HG03469 (cell line): ENCODE measurements around the gene GNAQ.

Experiments
- ATAC-seq: cut with Tn5 transposase; IDR thresholded peaks from one replicate; pipeline ENCODE4 v1.9.1; 2021; ENCODE audit warnings: mild to moderate bottlenecking, moderate library complexity, moderate number of reproducible peaks; ENCODE audit not compliant: unreplicated experiment

The GNAQ gene

DNA sequence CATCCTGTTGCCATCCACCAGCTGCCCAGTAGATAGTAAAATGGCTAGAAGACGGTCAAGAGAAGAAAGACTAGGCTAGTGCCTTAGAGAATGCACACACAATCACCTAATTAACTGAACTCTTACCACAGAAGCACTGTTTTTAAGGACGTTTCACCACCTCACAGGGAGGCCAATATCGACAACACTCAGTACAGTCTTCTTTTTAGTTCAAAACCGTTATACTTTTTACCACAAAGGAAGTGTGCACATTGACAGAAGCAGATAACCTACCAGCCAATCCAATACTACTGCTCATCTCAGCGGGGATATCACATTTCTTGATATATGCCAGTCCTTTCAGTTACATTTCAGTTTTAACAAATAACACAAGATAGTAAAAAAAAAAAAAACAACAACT, 122.3 kb downstream of the GNAQ start:
- ATAC-seq, result no peak

DNA sequence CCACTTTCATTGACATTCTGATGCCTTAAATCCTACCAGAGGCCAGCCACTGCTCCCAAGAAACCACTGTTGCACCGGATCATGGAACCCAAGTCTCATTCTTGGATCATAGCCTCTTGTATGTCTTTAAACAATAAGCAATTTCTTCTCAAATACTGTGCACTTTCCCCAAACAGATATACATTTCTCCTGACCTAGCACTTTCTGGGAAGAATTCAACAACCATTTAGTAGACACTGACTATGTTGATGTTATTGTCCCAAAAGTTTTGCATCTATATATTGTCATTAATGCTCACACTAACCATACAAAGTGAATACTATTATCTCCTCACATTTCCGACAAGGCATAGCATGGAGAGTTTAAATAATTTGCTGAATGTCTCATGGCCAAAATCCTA, 123.3 kb downstream of the GNAQ start:
- ATAC-seq, result no peak

DNA sequence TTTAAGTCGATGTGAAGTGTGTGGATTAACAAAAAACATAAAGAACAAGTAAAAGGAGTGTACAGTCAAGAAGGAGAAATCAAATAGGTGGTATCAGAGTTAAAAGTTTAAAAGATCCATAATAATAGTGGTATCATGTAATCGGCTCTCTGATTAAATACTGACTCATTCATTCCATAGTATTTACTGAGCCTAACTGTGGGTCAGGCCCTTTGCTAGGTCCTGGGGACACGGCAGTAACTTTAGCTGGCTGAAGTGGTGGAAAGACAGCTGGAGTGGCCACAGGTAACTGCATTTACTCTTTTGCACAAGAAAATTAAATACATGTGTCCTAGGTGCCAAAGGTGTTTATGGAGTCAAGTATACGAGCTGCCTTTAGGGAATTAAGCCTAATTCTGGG, 124.0 kb downstream of the GNAQ start:
- ATAC-seq, result no peak

DNA sequence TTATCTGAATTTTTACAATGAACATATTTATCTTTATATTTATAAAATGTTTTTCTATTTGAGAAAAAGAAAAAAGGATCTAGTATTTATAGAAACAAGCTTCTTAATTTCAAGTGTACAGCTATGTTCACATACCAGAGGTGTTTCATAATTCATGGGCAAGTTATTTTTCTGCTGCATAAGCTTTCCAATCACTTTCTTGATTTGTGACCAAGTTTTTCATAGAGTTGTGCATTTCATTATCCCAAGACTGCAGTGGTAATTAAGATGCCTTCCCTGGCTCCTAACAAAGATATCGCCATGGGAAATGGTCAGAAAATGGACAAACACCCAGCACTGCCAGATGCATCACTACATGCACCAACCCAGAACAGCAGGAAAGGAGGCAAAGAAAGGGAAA, 124.6 kb downstream of the GNAQ start:
- no peak for ATAC-seq

DNA sequence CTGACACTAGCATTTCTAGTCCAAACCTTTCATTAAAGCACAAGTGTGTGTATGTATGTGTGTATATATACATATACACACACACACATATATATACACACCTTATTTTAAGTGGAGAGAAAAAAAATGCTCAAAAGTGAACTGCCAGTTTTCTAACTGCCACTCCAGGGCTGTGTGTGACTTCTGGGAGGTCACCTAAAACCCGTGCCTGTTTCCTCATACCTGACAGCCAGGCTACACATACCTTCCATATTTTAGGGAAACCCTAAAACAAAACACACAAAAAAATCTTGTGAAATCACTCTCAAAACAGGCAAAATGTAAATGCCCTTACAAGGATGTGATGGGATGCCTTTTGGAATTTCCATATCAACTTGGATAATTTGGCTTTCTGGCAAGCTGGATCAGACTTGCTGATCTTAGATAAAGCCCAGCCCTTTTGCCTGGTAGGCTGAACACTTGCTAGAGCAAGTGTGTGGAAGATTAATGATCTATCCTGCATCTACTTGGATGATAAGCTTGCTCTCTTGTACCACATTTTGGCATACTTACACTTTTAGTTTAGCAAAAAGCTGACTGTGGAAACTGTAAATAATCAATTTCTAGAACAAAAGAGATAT, 127.8 kb downstream of the GNAQ start:
- no peak for ATAC-seq

DNA sequence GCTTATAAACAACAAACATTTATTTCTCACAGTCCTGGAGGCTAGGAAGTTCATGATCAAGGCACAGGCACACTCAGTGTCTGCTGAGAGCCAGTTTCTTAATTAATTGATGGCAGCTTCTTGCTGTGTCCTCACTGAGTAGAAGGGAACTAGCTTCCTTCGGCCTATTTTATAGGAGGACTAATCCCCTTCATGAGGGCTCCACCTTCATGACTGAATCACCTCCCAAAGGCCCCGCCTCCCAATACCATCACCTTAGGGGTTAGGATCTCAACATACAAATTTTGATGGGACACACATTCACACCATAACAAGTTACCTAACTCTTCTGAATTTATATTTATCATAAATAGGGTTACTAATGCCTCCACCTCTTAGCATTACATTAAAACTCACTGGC, 129.8 kb downstream of the GNAQ start:
- no peak for ATAC-seq

DNA sequence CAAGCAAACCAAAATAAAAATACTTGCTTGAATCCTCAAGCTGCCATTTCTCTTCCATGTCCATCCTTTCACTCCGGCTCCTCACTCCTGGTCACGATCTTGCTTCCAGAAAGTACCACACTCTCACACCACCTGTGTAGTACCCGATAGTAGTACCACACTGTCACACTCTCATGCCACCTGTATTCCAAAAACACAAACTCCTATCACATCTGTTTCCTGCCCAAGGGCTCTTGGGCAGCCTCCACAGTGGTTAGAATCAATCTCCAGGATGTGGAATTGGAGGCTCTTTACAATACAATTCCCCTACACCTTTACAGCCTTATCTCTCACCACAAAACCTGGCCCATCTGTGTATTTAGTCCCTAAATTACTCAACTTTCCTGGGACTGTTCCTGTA, 130.6 kb downstream of the GNAQ start:
- ATAC-seq, result no peak

DNA sequence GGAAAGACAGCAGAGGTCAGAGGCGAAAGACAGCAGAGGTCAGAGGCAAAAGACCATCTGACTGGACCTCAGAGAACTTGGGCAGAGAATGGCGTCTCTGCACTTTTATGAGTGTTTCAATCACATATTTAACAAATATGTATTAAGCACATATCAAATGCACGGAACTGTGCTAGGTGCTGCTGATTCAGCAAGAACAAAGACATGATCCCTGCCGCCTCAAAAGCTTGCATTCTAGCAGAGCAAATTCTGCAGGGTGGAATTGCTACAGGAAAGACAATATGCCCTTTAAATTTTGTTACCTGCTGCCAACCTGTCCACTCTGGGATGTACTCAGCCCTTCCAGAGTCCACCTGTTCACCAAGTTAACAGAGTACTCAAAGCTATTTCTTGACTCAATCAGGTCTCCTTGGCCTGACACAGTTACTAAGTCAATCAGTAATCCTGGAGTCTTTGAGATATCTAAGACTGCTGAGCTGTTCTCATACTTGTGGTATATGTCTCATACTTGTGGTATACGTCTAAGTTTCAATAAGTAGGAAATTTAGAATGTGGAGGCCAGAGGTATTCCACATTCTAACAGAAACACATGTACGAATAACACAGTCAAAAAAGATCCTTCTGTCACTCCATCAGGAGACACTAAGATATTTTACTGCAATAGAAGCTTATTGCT, 131.8 kb downstream of the GNAQ start:
- no peak for ATAC-seq

DNA sequence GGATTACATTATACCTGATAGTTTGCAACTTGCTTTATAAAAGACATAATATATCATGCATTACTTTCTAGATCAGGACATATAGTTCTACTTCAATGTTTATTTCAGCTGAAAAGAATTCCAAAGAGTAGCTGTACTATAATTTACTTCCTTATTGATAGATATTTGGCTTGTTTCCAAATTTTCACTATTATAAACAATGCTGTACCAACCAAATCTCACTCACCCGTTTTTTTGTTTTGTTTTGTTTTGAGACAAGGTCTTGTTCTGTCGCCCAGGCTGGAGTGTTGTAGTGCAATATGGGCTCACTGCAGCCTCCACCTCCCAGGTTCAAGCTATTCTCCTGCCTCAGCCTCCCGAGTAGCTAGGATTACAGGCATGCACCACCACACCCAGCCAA, 132.7 kb downstream of the GNAQ start:
- no peak for ATAC-seq

DNA sequence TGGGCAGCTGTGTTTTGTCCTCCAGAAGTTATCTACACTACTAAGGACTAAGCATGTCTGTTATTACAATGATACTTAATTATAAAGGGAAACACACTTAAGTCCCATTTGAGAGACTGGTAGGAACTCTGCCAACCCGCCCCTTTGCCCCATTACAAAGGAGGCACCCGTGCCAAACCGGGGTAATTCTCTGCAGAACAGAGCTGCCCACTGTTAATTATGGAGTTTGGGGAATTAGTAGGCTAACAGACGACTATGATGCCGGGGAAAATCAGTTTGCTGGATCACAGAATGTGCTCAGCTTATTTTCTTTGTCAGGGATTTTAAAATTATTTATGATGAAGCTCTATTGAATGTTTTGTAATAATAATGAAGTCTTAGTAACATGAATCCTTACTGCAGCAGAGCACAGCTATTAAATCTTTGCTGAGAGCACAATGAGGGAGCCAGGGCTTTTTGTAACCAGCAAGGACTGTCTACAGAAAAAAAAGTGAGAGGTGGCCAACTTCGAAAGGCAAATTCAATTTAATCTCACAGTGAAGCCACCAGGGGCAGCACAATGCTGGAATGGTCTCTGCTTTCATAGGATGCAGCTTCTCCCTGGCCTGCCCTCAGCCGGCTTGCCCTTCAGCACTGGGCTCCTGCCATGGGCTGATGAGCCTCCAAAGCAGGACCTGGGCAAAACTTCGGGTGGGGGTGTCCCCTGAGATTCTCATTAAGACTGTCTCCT, 134.5 kb downstream of the GNAQ start:
- ATAC-seq, result no peak

DNA sequence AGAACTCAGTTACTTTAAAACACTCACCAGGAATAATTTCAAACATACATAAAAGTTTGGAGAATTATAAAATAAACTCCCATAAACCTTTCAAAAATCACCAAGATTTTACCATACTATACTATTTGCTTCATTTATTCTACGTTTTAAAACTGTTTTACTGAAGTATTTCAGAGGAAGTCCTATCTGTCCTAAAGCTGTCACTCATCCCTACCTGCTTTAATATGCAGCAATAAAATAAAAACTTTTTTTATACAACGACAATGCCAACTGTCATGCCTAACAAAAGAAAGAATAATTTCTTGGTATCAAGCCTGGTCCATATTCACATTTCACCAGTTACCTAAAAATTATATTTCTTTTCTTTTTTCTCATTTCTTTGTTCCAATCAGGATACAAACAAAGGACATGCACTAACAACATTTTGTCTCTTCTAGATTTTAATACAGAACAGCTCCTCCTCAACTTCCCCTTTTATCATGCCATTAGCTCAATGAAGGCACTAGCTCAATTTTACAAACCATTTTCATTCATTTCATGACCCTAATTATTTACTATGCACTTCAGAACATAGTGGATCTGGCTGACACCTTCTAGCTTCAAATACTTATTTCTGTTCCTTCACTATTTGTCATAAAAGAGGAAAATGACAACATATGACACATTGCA, 135.2 kb downstream of the GNAQ start:
- ATAC-seq, result no peak

DNA sequence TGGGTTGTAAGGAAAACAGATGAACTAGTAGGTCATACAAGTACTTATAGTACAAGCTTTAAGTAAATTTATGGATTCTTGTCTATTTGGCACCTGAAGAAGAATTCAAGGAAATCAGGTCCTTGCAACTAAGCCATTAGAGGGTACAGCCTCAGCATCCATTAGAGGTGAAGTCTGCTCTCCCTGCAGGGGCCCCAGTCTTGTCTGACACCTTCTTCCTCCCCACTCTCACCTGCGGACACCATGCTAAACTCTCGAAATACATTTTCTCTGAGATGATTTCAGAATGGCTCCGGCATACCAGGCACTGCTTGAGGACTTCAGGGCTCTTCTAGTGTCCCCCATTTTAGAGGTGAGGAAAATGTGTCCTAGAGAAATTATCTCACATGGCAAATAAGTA, 137.9 kb downstream of the GNAQ start:
- ATAC-seq, result no peak

DNA sequence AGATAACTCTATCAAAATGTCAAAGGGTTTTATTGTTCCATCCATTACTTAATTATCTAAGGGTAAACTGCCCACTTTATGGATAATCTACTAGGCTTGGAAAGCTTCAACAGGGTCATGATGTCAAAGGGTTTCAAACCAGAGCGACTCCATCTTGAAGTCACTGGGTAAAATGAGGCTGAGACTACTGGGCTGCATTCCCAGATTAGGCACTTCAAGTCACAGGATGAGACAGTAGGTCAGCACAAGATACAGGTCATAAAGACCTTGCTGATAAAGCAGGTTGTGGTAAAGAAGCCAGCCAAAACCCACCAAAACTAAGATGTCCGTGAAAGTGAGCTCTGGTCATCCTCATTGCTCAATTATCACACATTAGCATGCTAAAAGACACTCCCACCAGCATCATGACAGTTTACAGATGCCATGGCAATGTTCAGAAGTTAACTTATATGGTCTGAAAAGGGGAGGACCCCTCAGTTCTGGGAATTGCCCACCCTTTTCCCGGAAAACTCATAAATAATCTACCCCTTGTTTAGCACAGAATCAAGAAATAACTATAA, 138.6 kb downstream of the GNAQ start:
- no peak for ATAC-seq

DNA sequence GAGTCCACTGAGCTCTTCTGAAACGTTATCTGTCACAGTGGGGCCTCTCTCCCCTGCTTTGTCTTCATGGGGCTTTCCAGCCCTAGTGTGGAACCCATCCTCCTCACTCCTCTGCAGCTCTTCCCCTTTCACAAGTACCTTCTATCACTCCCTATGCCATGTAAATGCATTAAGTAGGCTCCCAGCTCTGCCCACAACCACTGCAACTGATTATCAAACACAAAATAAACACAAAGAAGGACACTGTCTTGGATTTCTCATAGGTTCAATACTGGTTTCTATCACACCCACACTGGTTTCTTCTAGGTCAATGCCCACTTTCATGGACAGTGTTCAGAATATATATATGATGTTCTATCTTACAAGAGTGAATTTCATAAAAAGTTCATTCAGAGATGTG, 139.4 kb downstream of the GNAQ start:
- peak; percentile 73 for ATAC-seq

DNA sequence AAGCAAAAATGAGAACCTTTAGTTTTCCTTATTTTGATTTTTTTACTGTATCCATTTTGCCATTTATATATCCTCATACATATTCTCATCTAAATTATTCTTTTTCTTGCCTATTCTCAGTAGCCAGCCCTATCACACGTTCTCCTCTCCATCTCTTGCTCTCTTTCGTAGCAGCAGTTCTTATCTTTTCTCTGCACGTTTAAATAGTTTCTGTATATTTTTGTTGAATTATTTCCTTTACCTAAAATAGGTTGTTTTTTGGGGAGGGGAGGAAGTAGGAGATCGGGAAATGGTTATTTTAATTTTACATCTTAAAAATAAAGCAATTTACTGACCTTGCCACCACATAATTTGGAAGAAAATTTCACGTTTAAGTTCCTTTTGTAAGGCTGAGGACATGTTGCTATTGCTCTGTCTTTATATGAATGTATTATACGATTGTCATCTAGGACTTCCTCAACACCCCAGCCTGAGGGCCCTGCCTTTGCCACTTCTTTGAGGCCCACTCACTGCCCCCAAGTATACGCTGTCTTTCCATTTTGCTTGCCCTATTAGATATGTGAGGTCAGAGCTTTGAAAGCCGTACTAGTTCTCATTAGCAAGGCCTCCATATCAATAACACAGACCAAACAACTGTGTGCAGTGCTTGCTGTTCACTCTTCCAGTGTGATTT, 140.3 kb downstream of the GNAQ start:
- ATAC-seq, result no peak

DNA sequence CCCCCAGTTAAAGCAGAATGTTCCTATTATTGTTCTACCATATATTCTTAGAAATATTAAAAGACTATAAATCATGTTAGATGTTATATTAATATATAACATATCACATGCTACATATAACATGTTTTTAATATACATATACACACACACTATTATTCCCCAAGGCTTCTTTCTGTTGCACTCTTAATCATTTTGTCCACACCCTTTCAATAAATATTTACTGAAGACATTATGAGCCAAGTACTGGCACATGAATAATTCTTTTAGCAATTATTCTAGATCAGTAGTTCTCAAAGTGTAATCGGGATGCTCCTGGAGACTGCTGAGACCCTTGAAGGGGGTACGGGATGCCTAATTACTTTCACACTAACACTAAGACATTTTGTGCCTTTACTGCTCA, 143.9 kb downstream of the GNAQ start:
- ATAC-seq, result no peak

DNA sequence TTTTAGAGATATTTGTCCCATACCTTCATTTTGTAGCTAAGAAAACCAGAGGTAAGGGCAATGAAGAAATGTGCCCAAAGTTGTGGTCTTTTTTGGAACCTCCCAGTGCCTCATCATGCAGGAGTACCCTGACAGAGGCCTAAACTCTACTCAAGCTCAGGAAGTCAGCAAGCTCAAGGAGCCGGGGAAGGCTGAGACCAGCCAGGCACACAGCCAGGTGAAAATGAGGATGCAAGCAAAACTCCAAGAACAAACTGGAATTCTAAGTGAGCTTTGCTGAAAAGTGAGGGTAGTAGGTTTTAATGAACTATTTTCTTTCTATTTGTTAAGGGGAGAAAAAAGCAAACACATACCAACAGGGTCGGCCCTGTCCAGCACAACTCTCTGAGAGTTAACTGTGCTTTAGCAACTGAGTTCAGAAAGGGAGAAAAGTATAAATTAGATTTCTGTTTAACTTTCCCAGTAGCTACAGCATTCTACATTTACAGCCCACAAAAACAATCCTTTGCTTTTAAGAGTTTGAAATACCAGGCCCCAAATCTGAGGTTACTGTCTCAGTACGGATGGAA, 146.4 kb downstream of the GNAQ start:
- no peak for ATAC-seq

DNA sequence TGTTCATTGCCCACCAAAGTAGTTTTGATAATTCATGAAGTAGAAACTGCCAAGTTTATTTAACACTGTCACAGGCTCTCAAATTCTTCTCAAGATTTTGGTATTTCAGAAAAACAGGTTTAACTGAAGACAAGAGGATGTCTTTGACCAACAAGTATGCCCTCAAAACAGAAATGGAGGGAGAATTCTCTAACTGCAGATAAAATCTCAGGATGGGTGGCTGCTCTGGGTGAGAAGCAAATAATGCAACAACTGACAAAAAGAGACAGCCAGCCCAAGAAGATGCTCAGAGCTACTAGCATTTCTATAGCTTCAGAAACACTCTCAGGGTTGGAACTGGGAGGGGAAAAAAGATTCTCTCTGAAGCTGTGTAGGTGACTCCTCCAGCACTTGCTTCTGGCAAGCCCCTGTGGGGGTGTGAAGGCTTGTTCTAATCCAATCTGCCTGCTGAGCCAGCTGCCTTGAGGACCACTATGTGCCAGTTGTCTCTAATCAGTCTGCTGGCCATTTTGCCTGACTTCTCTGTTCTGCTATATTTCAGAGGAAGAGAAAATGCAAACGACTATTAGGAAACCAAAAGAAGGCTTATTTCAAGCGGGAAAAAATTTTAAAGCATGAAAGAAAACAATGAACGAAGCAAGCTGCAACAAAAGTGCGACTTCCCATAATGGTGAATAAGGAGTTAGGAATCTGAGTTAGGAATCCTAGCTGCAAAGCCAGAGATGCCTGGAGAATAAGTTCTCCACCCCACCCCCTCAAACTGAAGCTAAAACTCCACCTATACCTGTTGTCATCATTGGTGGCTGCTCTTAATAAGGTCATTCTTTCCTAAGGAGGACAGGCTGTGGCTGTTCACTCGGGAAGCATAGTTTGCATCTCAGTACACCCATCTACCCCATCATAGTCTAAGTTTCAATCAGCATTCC, 147.5 kb downstream of the GNAQ start:
- no peak for ATAC-seq

DNA sequence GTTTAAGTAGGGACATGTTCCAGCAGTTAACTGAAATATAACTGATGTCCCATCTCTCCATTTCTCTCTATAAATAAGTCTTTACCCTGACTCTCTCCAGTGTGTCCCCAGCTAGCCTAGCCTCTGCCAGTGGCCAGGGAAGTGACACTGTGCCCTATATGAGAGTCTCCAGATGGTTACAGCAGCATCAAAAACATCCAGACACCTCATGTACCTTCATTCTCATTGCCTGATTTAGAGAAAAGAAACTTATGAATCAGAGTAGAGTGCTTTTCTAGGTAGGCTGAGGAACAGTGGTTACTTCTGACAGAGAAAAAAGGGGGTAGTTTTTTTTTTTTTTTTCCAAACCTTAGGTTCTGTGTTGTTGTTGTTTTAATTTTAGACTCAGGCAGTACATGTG, 148.5 kb downstream of the GNAQ start:
- no peak for ATAC-seq

DNA sequence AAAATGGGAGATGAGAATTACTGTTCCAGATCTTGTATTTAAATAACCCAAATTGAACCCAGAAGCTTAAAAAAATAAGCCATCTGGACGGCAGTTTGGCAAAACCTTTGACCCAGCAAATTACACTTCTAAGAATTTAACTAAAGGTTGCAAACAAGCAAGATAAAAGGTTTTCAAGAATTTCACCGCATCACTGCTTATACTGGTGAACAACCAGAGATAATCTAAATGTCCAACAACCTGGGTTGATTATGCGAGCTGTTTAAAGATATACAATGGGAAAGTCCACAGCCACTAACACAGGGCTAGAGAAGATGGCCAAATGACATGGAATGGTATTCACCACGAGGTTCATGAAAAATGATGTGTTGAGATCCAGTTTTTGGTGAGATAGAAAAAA, 149.3 kb downstream of the GNAQ start:
- no peak for ATAC-seq
